CD4-positive, alpha-beta memory T cell (primary cell): ENCODE measurements around the gene PRSS57. TPM values are rescaled to one million over a fixed set of nuclear protein-coding genes. Genes with fewer than 3 reads are reported as not detected.

Source experiments
- CTCF ChIA-PET: fragments of 350-600 bp; sonication (Branson Sonifier 250); formaldehyde crosslinking; loops from one replicate; lab custom pipeline; 2021; ENCODE audit warnings: inconsistent platforms; ENCODE audit not compliant: partially characterized antibody; lab: Charles Lee
- POLR2A ChIA-PET: fragments of 350-600 bp; sonication (Branson Sonifier 250); formaldehyde crosslinking; loops from one replicate; lab custom pipeline; 2021; ENCODE audit not compliant: partially characterized antibody; lab: Charles Lee
- DNase-seq, 5 donors: peaks; one replicate each; pipeline versions ENCODE4 v3.0.0 to v3.0.0-alpha.2; 2020 to 2022; ENCODE audit warnings: mixed read lengths in 1 of 5
- H3K27ac ChIP-seq: one replicate; pipeline ENCODE4 v1.7.0; 2013; ENCODE audit warnings: low read depth, low read length
- H3K27me3 ChIP-seq: 2 replicates; pipeline ENCODE4 v1.7.0; 2013; ENCODE audit warnings: mild to moderate bottlenecking, low read length, moderate library complexity; ENCODE audit not compliant: insufficient read depth
- H3K36me3 ChIP-seq: 2 replicates; pipeline ENCODE4 v1.7.0; 2013; ENCODE audit warnings: mild to moderate bottlenecking, low read length, moderate library complexity; ENCODE audit not compliant: insufficient read depth
- H3K4me1 ChIP-seq: 2 replicates; pipeline ENCODE4 v1.7.0; 2013; ENCODE audit warnings: mild to moderate bottlenecking, low read length, moderate library complexity; ENCODE audit not compliant: insufficient read depth
- H3K4me3 ChIP-seq, 2 donors: one replicate each; pipeline ENCODE4 v1.7.0; 2013; ENCODE audit warnings: low read length in 2 of 2, mild to moderate bottlenecking in 1 of 2
- H3K9me3 ChIP-seq, 2 donors: one replicate each; pipeline ENCODE4 v1.7.0; 2013; ENCODE audit warnings: low read length in 2 of 2, control low read depth in 1 of 2; ENCODE audit not compliant: control insufficient read depth in 1 of 2
- H3K27ac Mint-ChIP-seq, 7 donors: one replicate each; pipeline ENCODE4 v1.8.0; 2020 to 2021; ENCODE audit warnings: mixed read lengths in 7 of 7, mild to moderate bottlenecking in 6 of 7, inconsistent platforms in 3 of 7, moderate library complexity in 3 of 7
- H3K27me3 Mint-ChIP-seq, 2 donors: one replicate each; pipeline ENCODE4 v1.8.0; 2020 to 2021; ENCODE audit warnings: mixed read lengths in 2 of 2
- H3K36me3 Mint-ChIP-seq, 2 donors: one replicate each; pipeline ENCODE4 v1.8.0; 2020 to 2021; ENCODE audit warnings: mixed read lengths in 2 of 2, inconsistent platforms in 1 of 2, mild to moderate bottlenecking in 1 of 2
- H3K4me1 Mint-ChIP-seq, 4 donors: one replicate each; pipeline ENCODE4 v1.8.0; 2020 to 2021; ENCODE audit warnings: mixed read lengths in 4 of 4, mild to moderate bottlenecking in 1 of 4
- H3K4me3 Mint-ChIP-seq, 8 donors: one replicate each; pipeline ENCODE4 v1.8.0; 2020 to 2021; ENCODE audit warnings: mixed read lengths in 8 of 8, mild to moderate bottlenecking in 7 of 8, moderate library complexity in 6 of 8, inconsistent platforms in 3 of 8
- H3K9me3 Mint-ChIP-seq, 8 donors: one replicate each; pipeline ENCODE4 v1.8.0; 2020 to 2021; ENCODE audit warnings: mixed read lengths in 8 of 8, mild to moderate bottlenecking in 5 of 8, inconsistent platforms in 3 of 8, moderate library complexity in 1 of 8
- intact Hi-C: fragments of 100-400 bp; cut with micrococcal nuclease; formaldehyde crosslinking; loops from one replicate; pipeline ENCODE4 v1.15.1; 2023
- polyA plus RNA-seq, 2 donors: library from polyadenylated mRNA; unstranded; fragments of 300-500 nt; fragmentation: Illumina TruSeq; gene quantifications; one replicate each; pipeline ENCODE4 v1.2.3, GENCODE V29; 2021
- total RNA-seq, 2 experiments: library from RNA; stranded (reverse); gene quantifications; one replicate each; pipeline ENCODE4 v1.2.3, GENCODE V29; 2021

PRSS57 gene
- total and polyA plus RNA-seq, 4 experiments from 2014 or later, result not detected

DNA sequence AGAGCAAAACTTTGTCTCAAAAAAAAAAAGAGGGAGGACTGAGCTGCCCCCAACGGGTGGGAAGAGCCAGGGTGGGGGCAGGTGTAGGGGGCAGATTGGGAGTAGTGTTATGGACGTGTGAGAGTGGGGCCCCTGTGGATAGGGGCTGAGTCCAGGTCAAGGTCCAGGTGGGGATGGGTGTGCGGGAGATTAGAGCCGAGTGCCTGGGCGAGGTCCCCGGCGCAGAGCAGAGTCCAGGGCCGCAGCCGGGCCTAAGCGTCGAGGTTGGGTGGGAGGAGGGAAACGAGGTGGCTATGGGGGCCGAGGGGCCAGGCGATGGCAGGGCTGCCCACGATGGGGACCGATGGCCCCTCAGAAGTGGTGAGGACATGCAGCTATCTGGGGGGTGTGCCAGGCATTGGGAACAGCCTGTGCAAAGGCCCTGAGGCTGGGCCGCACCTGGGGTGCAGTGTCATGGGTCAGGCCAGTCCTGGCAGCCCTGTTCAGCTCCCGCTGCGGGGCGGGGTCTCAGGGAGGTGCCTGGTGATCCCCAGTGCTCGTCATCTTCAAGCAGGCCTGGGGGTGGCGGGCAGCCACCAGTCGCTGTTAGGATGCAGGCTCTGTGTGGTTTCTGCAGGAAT lies 43.4 kb upstream of the PRSS57 start:
- POLR2A ChIA-PET, result no interaction called here
- peaks cover 0 to 2% (median 0%) of the 10 kb centered on the region in 8 donors for H3K9me3 Mint-ChIP-seq
- peaks cover 0 to 2% of the 10 kb centered on the region in 2 donors for H3K27me3 Mint-ChIP-seq
- peak overlapping the region in 1 of 7 donors; percentile 11 for H3K27ac Mint-ChIP-seq
- H3K27ac ChIP-seq, result no peak overlapping the region
- peaks cover 3 to 6% (median 5%) of the 10 kb centered on the region in 4 donors for H3K4me1 Mint-ChIP-seq
- intact Hi-C loops, result no loop called here
- CTCF ChIA-PET, result interaction anchor here (0.9 kb wide), 1 partner anchor 29 kb away, joined by 3 read pairs; no protein-coding TSS in a partner anchor
- H3K36me3 Mint-ChIP-seq, result no peaks in the 10 kb centered on the region
- H3K4me1 ChIP-seq, result no peaks in the 10 kb centered on the region
- H3K4me3 ChIP-seq, result no peak overlapping the region
- no peaks in the 10 kb centered on the region for H3K27me3 ChIP-seq
- H3K9me3 ChIP-seq, result no peaks in the 10 kb centered on the region
- no peak overlapping the region for H3K4me3 Mint-ChIP-seq
- H3K36me3 ChIP-seq, result no peaks in the 10 kb centered on the region
- peak in 1 of 5 donors; percentile 25 for DNase-seq

- Histone ChIP-seq H3K9me3 (no peaks in the 10 kb centered on the region), H3K27me3 (no peaks in the 10 kb centered on the region), H3K4me1 (no peaks in the 10 kb centered on the region), H3K4me3 (no peak overlapping the region), H3K27ac (no peak overlapping the region), H3K36me3 (no peaks in the 10 kb centered on the region)
- H3K9me3 Mint-ChIP-seq, result peaks cover 0 to 2% (median 0%) of the 10 kb centered on the region in 8 donors
- ChIA-PET CTCF (interaction anchor here (0.8 to 1.6 kb wide), 3 partner anchors 71 to 153 kb away, joined by 3 to 7 read pairs (median 3); no protein-coding TSS in a partner anchor), POLR2A (no interaction called here)
- intact Hi-C loops, result no loop called here
- H3K27me3 Mint-ChIP-seq, result peaks cover 0 to 2% of the 10 kb centered on the region in 2 donors
- no peaks in the 10 kb centered on the region for H3K36me3 Mint-ChIP-seq
- H3K4me1 Mint-ChIP-seq, result peaks cover 7 to 15% (median 10%) of the 10 kb centered on the region in 4 donors
- DNase-seq, result peak; percentile 45 to 52 (median 50)
- H3K4me3 Mint-ChIP-seq, result no peak overlapping the region
- peak overlapping the region in 1 of 7 donors; percentile 84 for H3K27ac Mint-ChIP-seq
Measured at GRCh38 chr19:737591-738093, 42.4 kb upstream of the PRSS57 start.

DNA sequence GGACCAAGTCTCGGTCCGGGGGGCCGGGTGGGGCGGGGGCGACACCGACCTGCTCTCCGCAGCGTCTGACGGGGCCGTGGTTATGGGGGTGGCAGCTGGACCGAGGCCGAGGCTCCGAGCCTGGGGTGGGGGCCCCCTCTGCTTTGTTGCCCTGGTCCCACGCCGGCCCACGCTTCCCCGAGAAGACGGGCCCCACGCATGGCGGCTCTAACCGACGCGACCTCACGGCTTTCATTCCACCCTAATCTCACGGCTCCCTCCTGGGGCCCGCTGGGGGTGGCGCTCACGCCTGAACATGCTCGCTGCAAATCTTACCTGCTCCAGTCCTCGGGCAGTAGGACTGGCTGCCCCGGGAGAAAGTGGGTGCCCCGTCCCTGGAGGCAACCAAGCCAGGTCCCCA lies 40.9 kb upstream of the PRSS57 start:
- CTCF ChIA-PET, result interaction anchor here (1.6 kb wide), 1 partner anchor 152 kb away, joined by 7 read pairs; no protein-coding TSS in a partner anchor
- no peaks in the 10 kb centered on the region for H3K4me1 ChIP-seq
- Mint-ChIP-seq H3K9me3 (peaks cover 0 to 2% (median 0%) of the 10 kb centered on the region in 8 donors), H3K36me3 (no peaks in the 10 kb centered on the region), H3K4me1 (peaks cover 7 to 18% (median 10%) of the 10 kb centered on the region in 4 donors), H3K4me3 (no peak overlapping the region), H3K27me3 (peaks cover 0 to 2% of the 10 kb centered on the region in 2 donors), H3K27ac (no peak overlapping the region)
- no peak overlapping the region for H3K27ac ChIP-seq
- H3K4me3 ChIP-seq, result no peak overlapping the region
- DNase-seq, result no peak
- H3K9me3 ChIP-seq, result no peaks in the 10 kb centered on the region
- no peaks in the 10 kb centered on the region for H3K27me3 ChIP-seq
- POLR2A ChIA-PET, result no interaction called here
- intact Hi-C loops, result no loop called here
- H3K36me3 ChIP-seq, result no peaks in the 10 kb centered on the region

DNA sequence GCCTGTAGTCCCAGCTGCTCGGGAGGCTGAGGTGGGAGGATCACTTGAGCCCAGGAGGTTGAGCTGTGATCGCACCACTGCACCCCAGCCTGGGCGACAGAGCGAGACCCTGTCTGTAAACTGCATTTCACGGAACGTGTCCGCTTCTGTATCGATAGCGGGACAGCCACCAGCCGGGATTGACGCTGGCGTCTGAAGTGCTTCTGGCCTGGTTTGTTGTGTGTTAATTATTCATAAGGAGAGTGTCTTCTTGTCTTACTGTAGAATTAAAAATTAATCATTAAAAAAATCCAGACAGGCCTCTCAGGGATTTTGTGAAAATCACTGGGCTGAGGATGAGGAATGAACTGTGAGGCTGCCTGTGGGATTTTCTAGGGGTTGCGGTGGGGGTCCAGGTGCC lies 39.5 kb upstream of the PRSS57 start:
- intact Hi-C loops, result loop anchor here (1.0 kb wide), 3 partner anchors 69 to 150 kb away; no protein-coding TSS in a partner anchor
- no peak for DNase-seq
- Mint-ChIP-seq H3K9me3 (peaks cover 0 to 2% (median 0%) of the 10 kb centered on the region in 8 donors), H3K27ac (peak overlapping the region in 1 of 7 donors; percentile 57), H3K36me3 (no peaks in the 10 kb centered on the region), H3K4me3 (no peak overlapping the region), H3K27me3 (peaks cover 0 to 2% of the 10 kb centered on the region in 2 donors), H3K4me1 (peaks cover 7 to 18% (median 10%) of the 10 kb centered on the region in 4 donors)
- Histone ChIP-seq H3K36me3 (no peaks in the 10 kb centered on the region), H3K4me3 (no peak overlapping the region), H3K4me1 (no peaks in the 10 kb centered on the region), H3K27ac (no peak overlapping the region), H3K27me3 (no peaks in the 10 kb centered on the region), H3K9me3 (no peaks in the 10 kb centered on the region)
- ChIA-PET CTCF (interaction anchor here (0.5 to 3.9 kb wide), 5 partner anchors 68 to 150 kb away, joined by 3 to 26 read pairs (median 3); partner anchors contain the start of gene RNF126), POLR2A (interaction anchor here (1.0 to 1.3 kb wide), 2 partner anchors 72 to 74 kb away, joined by 3 to 4 read pairs; partner anchors contain the start of gene RNF126)

DNA sequence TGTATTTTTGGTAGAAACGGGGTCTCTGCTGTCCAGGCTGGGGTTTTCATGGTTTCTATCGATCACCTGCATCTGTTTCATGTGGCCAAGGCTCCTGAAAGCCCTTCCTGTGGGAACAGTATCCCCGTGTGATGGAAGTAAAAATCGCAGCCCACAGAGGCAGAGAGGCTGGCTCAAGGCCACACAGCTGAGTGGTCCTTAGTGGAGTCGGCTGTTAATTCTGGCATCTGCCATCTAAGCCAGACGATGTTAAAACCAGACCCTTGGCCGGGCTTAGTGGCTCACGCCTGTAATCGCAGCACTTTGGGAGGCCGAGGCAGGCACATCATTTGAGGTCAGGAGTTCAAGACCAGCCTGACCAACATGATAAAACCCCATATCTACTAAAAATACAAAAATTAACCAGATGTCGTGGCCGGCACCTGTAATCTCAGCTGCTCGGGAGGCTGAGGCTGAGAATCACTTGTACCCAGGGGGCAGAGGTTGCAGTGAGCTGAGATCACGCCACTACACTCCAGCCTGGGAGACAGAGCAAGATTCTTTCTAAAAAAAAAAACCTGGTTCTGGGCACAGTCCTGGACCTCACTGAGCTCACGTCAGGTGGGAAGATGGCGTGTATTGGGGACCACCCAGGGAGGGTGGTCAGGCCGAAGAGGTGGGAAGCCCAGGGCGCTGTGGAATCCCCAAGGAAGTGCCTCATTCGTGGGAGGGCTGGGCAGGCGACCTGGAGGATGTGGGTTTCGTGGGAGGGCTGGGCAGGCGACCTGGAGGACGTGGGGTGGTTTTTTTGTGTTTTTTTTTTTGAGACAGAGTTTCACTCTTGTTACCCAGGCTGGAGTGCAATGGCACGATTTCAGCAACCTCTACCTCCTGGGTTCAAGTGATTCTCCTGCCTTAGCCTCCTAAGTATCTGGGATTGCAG lies 37.2 kb upstream of the PRSS57 start:
- Mint-ChIP-seq H3K27me3 (peaks cover 0 to 2% of the 10 kb centered on the region in 2 donors), H3K4me1 (peaks cover 7 to 18% (median 10%) of the 10 kb centered on the region in 4 donors), H3K27ac (peak overlapping the region in 2 of 7 donors; percentile 15 to 59), H3K4me3 (no peak overlapping the region), H3K36me3 (no peaks in the 10 kb centered on the region), H3K9me3 (peaks cover 0 to 2% (median 0%) of the 10 kb centered on the region in 8 donors)
- ChIA-PET POLR2A (no interaction called here), CTCF (interaction anchor here (0.5 to 3.9 kb wide), 2 partner anchors 67 to 148 kb away, joined by 5 to 26 read pairs; no protein-coding TSS in a partner anchor)
- Histone ChIP-seq H3K4me1 (no peaks in the 10 kb centered on the region), H3K27ac (no peak overlapping the region), H3K9me3 (no peaks in the 10 kb centered on the region), H3K4me3 (no peak overlapping the region), H3K27me3 (no peaks in the 10 kb centered on the region), H3K36me3 (no peaks in the 10 kb centered on the region)
- DNase-seq, result no peak
- intact Hi-C loops, result no loop called here

DNA sequence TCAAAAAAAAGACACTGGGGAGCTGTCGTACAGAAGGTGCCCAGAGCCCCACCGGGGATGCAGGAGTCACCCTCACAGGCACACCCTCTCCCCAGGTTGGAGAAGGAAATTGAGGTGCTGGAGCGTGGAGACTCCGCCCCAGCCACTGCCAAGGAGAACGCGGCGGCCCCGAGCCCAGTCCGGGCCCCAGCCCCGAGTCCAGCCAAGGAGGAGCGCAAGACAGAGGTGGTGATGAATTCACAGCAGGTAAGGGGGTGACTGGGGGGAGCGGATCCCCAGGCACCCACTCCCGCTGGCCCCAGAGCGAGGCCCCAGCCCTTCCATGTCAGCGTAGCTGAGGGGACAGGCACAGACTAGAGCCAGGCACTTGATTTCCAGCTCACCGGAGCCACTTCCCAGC lies 35.7 kb upstream of the PRSS57 start:
- peaks cover 7 to 18% (median 9%) of the 10 kb centered on the region in 4 donors for H3K4me1 Mint-ChIP-seq
- Histone ChIP-seq H3K4me3 (no peak overlapping the region), H3K27ac (no peak overlapping the region), H3K27me3 (no peaks in the 10 kb centered on the region), H3K4me1 (no peaks in the 10 kb centered on the region), H3K36me3 (no peaks in the 10 kb centered on the region), H3K9me3 (no peaks in the 10 kb centered on the region)
- H3K36me3 Mint-ChIP-seq, result no peaks in the 10 kb centered on the region
- DNase-seq, result no peak
- H3K27ac Mint-ChIP-seq, result peak overlapping the region in 2 of 7 donors; percentile 13 to 79
- ChIA-PET POLR2A (no interaction called here), CTCF (interaction anchor here (3.9 kb wide), 1 partner anchor 146 kb away, joined by 26 read pairs; no protein-coding TSS in a partner anchor)
- peaks cover 0 to 2% (median 0%) of the 10 kb centered on the region in 8 donors for H3K9me3 Mint-ChIP-seq
- intact Hi-C loops, result no loop called here
- H3K27me3 Mint-ChIP-seq, result peaks cover 0 to 3% of the 10 kb centered on the region in 2 donors
- H3K4me3 Mint-ChIP-seq, result no peak overlapping the region
